ENCODE data around the gene KRTAP16-1.

DNA sequence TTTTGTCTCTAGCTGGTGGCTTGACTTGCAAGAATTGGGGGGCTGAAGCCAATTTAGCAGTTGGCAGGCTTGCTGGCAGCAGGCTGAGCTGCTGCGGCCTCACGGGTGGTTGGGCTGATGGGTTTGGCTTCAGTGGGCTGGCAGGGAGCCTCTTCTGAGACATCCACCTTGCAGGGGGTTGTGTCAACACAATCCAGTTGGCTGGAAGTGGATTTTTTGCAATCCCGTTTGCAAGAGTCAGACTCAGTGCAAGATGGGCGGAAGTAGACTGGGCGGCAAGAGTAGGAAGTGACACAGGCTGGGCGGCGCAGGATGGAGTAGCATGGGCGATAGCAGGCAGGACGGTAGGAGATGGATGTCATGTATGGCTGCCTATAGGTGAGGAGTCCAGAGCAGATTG lies 1.5 kb downstream of the KRTAP16-1 start:
- TF ChIP-seq MAFK (IDR thresholded peaks at IDR 0.05; ENCODE audit: low read depth, low read length) (no peak), RCOR1 (IDR thresholded peaks at IDR 0.05; ENCODE audit: insufficient replicate concordance, low read length) (no peak), CEBPB (IDR thresholded peaks at IDR 0.05; ENCODE audit: low read depth, low read length) (no peak), BHLHE40 (IDR thresholded peaks at IDR 0.05; ENCODE audit: low read depth, low read length) (no peak), POLR2A (IDR thresholded peaks at IDR 0.05; ENCODE audit: low read depth, low read length) (no peak), SMC3 (IDR thresholded peaks at IDR 0.05; ENCODE audit: low read depth, low read length) (no peak), RFX5 (IDR thresholded peaks at IDR 0.05; ENCODE audit: low read depth, low read length) (no peak), FOS (IDR thresholded peaks at IDR 0.05; ENCODE audit: low read depth, low read length) (no peak), MXI1 (IDR thresholded peaks at IDR 0.05; ENCODE audit: borderline replicate concordance, low read depth, low read length) (no peak), NFE2L2 (IDR thresholded peaks at IDR 0.05; ENCODE audit: low read depth, low read length) (no peak)
- TF ChIP-seq, protein P1, sequence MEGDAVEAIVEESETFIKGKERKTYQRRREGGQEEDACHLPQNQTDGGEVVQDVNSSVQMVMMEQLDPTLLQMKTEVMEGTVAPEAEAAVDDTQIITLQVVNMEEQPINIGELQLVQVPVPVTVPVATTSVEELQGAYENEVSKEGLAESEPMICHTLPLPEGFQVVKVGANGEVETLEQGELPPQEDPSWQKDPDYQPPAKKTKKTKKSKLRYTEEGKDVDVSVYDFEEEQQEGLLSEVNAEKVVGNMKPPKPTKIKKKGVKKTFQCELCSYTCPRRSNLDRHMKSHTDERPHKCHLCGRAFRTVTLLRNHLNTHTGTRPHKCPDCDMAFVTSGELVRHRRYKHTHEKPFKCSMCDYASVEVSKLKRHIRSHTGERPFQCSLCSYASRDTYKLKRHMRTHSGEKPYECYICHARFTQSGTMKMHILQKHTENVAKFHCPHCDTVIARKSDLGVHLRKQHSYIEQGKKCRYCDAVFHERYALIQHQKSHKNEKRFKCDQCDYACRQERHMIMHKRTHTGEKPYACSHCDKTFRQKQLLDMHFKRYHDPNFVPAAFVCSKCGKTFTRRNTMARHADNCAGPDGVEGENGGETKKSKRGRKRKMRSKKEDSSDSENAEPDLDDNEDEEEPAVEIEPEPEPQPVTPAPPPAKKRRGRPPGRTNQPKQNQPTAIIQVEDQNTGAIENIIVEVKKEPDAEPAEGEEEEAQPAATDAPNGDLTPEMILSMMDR (conservative IDR thresholded peaks at IDR 0.05; ENCODE audit: low read depth, low read length): no peak
- TF ChIP-seq, protein P2, sequence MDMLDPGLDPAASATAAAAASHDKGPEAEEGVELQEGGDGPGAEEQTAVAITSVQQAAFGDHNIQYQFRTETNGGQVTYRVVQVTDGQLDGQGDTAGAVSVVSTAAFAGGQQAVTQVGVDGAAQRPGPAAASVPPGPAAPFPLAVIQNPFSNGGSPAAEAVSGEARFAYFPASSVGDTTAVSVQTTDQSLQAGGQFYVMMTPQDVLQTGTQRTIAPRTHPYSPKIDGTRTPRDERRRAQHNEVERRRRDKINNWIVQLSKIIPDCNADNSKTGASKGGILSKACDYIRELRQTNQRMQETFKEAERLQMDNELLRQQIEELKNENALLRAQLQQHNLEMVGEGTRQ (IDR thresholded peaks at IDR 0.05; ENCODE audit: low read depth, low read length): no peak

All from IMR-90 (cell line).